HEK293T (cell line): Measurements from ENCODE around the gene EPHA4.

Experiments used
- CTCF ChIA-PET: fragments of 350-600 bp; formaldehyde crosslinking; extraction: SDS; loops from one replicate; lab custom pipeline; 2021; ENCODE audit warnings: antibody characterized with exemption, inconsistent platforms; lab: Yijun Ruan, JAX
- POLR2A ChIA-PET: fragments of 350-600 bp; formaldehyde crosslinking; extraction: SDS; loops from one replicate; lab custom pipeline; 2020; ENCODE audit warnings: antibody characterized with exemption, inconsistent platforms; lab: Yijun Ruan, JAX
- DNase-seq: peaks from one replicate; pipeline ENCODE4 v3.0.0; 2012; ENCODE audit warnings: mixed read lengths; ENCODE audit errors: extremely low spot score
- ARNT ChIP-seq: fragments of 450-650 bp; IDR thresholded peaks from 2 replicates; pipeline ENCODE4 v1.6.1; 2017; ENCODE audit warnings: mild to moderate bottlenecking
- BHLHE40 ChIP-seq: fragments of 450-650 bp; IDR thresholded peaks from 2 replicates; pipeline ENCODE4 v1.6.1; 2016; ENCODE audit warnings: mild to moderate bottlenecking, moderate library complexity, borderline replicate concordance
- CTBP1 ChIP-seq: fragments of 450-650 bp; IDR thresholded peaks from 2 replicates; pipeline ENCODE4 v1.6.1; 2016; ENCODE audit warnings: borderline replicate concordance
- ELF4 ChIP-seq: fragments of 450-650 bp; IDR thresholded peaks from 2 replicates; pipeline ENCODE4 v1.6.1; 2017; ENCODE audit warnings: antibody characterized with exemption
- FOXA1 ChIP-seq: fragments of 450-650 bp; IDR thresholded peaks from 2 replicates; pipeline ENCODE4 v1.6.1; 2016; ENCODE audit warnings: mild to moderate bottlenecking
- FOXK2 ChIP-seq: fragments of 450-650 bp; IDR thresholded peaks from 2 replicates; pipeline ENCODE4 v1.6.1; 2016; ENCODE audit warnings: mild to moderate bottlenecking
- FOXM1 ChIP-seq: fragments of 450-650 bp; IDR thresholded peaks from 2 replicates; pipeline ENCODE4 v1.6.1; 2017; ENCODE audit warnings: mild to moderate bottlenecking, borderline replicate concordance
- HDGF ChIP-seq: fragments of 450-650 bp; IDR thresholded peaks from 2 replicates; pipeline ENCODE4 v1.6.1; 2017; ENCODE audit warnings: antibody characterized with exemption, borderline replicate concordance
- L3MBTL2 ChIP-seq: fragments of 450-650 bp; conservative IDR thresholded peaks from 2 replicates; pipeline ENCODE4 v1.6.1; 2016; ENCODE audit warnings: mild to moderate bottlenecking
- LEF1 ChIP-seq: fragments of 450-650 bp; IDR thresholded peaks from 2 replicates; pipeline ENCODE4 v1.6.1; 2017; ENCODE audit warnings: mild to moderate bottlenecking, borderline replicate concordance
- NFRKB ChIP-seq: fragments of 450-650 bp; IDR thresholded peaks from 2 replicates; pipeline ENCODE4 v1.6.1; 2016; ENCODE audit warnings: mild to moderate bottlenecking, moderate library complexity
- SP1 ChIP-seq: fragments of 450-650 bp; IDR thresholded peaks from 2 replicates; pipeline ENCODE4 v1.6.1; 2017
- SUZ12 ChIP-seq: fragments of 450-650 bp; IDR thresholded peaks from 2 replicates; pipeline ENCODE4 v1.6.1; 2016; ENCODE audit warnings: mild to moderate bottlenecking
- TARDBP ChIP-seq: fragments of 450-650 bp; IDR thresholded peaks from 2 replicates; pipeline ENCODE4 v1.6.1; 2016
- ZNF384 ChIP-seq: fragments of 450-650 bp; IDR thresholded peaks from 2 replicates; pipeline ENCODE4 v1.6.1; 2016
- TF ChIP-seq, protein P1 (sequence below): fragments of 450-650 bp; IDR thresholded peaks from 2 replicates; pipeline ENCODE4 v1.6.1; 2016

The EPHA4 gene

DNA sequence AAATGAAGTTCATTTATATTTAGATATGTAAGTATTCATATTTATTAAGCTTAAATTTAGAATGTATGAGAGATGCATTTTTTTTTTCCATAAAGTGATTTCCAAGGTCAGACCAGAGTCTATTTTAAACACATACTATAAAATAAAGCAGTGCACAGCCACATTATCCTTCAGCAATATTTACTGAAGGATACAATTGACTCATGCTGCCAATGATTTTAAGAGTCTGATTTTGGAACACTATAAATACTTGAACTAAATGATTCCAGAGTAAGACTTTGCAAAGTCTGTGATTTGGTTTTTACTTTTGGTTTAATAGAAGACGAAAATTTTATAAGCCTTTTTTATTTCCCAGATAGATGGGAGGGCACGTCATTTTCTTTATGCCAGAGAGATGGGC lies 107.1 kb downstream of the EPHA4 start:
- ChIA-PET POLR2A (no interaction called here), CTCF (no interaction called here)
- no peak for DNase-seq
- TF ChIP-seq BHLHE40 (no peak), ELF4 (no peak), FOXK2 (no peak)

DNA sequence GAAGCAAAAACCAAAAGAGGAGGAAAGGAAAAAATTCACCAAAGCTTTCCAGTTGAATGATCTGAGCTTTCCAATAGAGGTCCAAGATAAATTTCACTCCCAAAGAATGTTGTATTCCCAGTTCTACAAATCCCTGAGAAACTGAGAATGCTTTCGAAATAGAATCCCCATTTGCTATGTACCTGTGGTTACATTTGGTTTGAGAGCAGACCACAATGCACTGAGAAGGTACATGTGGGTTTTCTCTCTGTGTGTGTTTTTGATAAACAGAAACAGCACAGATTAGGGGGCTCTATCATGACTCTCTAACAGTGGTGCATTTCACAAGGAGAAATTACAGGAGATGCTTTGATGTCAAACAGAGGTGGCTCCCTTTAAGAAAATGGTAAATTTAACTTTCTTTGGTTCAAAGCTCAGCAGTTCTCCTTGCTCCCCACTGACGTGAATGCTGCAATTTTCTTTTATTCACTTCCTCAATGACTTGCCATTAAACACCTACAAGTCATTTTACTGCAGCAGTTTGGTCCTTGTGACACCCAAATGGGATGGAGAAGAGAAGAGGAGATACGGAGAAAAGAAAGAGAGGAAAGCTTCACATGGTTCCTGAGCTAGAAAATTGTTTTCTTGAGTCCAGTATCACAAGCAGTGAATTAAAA lies 108.7 kb downstream of the EPHA4 start:
- CTCF ChIA-PET, result no interaction called here
- no peak for DNase-seq
- POLR2A ChIA-PET, result no interaction called here

DNA sequence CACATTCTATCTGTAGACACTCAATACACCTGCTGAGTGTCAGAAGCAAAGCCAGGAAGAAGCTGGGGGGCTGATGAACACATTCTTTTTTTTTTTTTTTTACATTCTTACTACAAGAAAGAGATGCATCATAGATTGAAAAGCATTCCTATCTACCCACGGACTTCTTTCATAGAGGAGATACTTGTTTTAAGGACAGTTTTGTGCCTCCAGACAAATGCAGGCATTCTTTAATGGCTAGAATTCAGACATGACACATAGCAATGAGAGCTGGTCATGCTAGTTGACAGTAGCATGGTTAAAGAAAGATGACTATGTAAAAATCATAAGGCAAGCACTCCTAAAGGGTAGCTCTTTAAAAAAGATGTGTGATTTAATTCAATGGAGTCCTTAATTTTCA lies 110.2 kb downstream of the EPHA4 start:
- DNase-seq, result no peak
- TF ChIP-seq ARNT (no peak), FOXM1 (no peak), SUZ12 (no peak), FOXK2 (no peak), FOXA1 (no peak), NFRKB (no peak)
- POLR2A ChIA-PET, result no interaction called here
- CTCF ChIA-PET, result interaction anchor here (0.8 kb wide), 1 partner anchor 107 kb away, joined by 3 read pairs; no protein-coding TSS in a partner anchor

More for the DNA sequence above, 108.7 kb downstream of the EPHA4 start:
- TF ChIP-seq ARNT, result no peak
- no peak for TF ChIP-seq HDGF
- no peak for TF ChIP-seq NFRKB
- no peak for TF ChIP-seq LEF1
- TF ChIP-seq CTBP1, result no peak

DNA sequence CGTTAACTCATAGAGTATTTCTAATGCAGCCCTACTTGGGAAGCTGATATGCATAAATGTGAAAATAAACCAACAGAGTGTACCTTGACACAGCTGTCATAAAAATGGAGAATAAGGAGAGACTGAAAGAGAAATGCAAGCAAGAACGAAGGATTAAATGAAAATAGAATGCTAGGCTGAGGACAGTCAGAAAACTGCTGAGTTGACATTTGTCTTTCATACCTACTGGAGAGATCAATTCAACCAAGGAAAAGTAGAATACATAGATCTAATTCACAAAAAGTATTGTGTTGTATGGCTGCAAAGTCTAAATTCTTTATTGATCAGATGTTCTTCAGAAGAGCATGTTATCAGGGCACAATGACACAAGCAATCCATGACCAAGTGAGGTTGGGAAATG lies 112.0 kb downstream of the EPHA4 start:
- TF ChIP-seq ARNT, result no peak
- no peak for TF ChIP-seq LEF1
- no peak for TF ChIP-seq L3MBTL2
- CTCF ChIA-PET, result no interaction called here

DNA sequence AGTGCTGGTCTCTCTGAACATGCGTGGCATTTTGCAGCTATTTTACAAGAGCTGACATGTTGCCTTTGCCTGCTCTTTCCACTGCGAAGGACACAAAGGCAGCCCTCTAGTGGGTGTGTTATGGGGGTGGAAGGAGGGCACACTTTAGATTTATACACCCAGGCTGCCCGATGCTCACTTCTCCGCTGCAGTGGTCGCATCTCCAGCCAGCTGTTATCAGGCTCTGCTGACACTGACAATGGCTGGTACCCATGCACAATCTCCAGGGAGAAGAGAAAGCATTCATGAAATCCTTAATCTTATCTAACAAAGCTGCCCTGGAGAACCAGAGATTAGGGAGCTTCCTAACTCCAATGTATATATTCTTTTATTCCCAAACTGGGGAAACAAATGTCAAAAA lies 113.5 kb downstream of the EPHA4 start:
- TF ChIP-seq NFRKB (no peak), FOXA1 (no peak), SP1 (no peak), LEF1 (no peak), HDGF (no peak), TARDBP (no peak), SUZ12 (no peak), L3MBTL2 (no peak)
- TF ChIP-seq, protein P1, sequence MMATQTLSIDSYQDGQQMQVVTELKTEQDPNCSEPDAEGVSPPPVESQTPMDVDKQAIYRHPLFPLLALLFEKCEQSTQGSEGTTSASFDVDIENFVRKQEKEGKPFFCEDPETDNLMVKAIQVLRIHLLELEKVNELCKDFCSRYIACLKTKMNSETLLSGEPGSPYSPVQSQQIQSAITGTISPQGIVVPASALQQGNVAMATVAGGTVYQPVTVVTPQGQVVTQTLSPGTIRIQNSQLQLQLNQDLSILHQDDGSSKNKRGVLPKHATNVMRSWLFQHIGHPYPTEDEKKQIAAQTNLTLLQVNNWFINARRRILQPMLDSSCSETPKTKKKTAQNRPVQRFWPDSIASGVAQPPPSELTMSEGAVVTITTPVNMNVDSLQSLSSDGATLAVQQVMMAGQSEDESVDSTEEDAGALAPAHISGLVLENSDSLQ, result no peak
- no peak for DNase-seq
- ChIA-PET POLR2A (no interaction called here), CTCF (interaction anchor here (0.8 kb wide), 1 partner anchor 86 kb away, joined by 3 read pairs; no protein-coding TSS in a partner anchor)

More for the DNA sequence above, 112.0 kb downstream of the EPHA4 start:
- POLR2A ChIA-PET, result no interaction called here
- DNase-seq, result no peak

DNA sequence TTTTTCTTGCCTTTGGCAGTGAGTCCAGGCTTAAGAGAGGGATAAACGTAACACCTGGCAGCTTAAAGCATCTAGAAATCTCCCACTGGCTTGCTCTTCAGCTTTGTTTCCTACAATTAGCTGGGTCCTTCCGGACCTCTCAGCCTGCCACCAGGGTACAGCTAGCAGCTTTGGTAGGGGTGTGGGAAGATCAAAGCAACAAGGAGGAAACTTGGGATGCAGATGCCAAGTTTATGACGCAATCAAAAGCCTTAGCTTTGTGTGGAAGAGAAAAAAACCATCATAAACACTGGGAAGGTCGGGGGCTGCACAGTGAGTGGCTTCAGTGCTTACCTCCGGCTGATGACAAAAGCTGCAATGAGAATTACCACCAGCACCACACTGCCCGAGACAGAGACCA lies 116.9 kb downstream of the EPHA4 start:
- ChIA-PET CTCF (interaction anchor here (0.8 kb wide), 1 partner anchor 164 kb away, joined by 3 read pairs; no protein-coding TSS in a partner anchor), POLR2A (no interaction called here)

DNA sequence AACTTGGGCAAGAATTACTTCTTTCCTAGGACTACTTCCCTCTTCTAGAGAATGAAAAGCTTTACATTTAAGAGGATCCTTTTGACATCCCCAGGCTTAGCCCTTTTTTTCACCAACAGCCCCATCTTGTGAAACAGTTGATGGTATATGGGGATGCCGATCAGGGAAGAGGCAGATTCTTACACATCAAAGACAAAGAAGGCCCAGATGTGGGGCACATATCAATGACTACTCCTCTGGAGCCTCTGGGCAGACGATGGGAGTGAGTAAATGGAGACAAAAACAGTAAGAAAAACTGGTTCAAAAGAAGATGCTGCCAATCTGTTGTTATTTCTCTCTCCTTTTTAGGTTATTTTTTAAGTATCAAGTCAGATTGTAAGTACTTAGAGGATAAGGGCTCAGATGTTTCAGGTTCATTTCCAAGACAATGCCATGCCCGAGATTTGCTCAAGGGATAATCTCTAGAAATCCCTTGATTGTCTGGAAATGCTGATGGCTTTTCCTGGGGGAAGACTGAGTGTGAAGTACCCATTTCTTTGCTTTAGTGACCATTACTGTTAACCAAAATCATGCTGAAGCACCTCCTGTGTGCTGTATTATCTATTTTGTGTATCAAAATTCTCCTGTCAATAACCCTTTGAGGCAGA lies 117.5 kb downstream of the EPHA4 start:
- POLR2A ChIA-PET, result no interaction called here
- no peak for DNase-seq

More for the DNA sequence above, 116.9 kb downstream of the EPHA4 start:
- DNase-seq, result no peak
- no peak for TF ChIP-seq FOXA1
- TF ChIP-seq L3MBTL2, result no peak
- no peak for TF ChIP-seq FOXM1
- no peak for TF ChIP-seq HDGF
- TF ChIP-seq, protein P1, result no peak
- no peak for TF ChIP-seq BHLHE40
- TF ChIP-seq CTBP1, result no peak
- no peak for TF ChIP-seq ARNT
- TF ChIP-seq FOXK2, result no peak
- TF ChIP-seq SP1, result no peak
- TF ChIP-seq TARDBP, result no peak

More for the DNA sequence above, 117.5 kb downstream of the EPHA4 start:
- no peak for TF ChIP-seq CTBP1
- no peak for TF ChIP-seq ELF4
- TF ChIP-seq TARDBP, result no peak
- TF ChIP-seq ZNF384, result no peak
- no peak for TF ChIP-seq LEF1
- TF ChIP-seq L3MBTL2, result no peak
- TF ChIP-seq BHLHE40, result no peak
- TF ChIP-seq FOXA1, result no peak
- TF ChIP-seq SUZ12, result no peak
- TF ChIP-seq FOXK2, result no peak
- TF ChIP-seq, protein P1, result no peak
- TF ChIP-seq FOXM1, result no peak
- no peak for TF ChIP-seq NFRKB
- no peak for TF ChIP-seq ARNT
- no peak for TF ChIP-seq HDGF
- TF ChIP-seq SP1, result no peak
- CTCF ChIA-PET, result no interaction called here
